ENCODE measurements around the gene CSE1L. TPM values are rescaled to one million over a fixed set of nuclear protein-coding genes. Genes with fewer than 3 reads are reported as not detected.

Gene CSE1L
- total RNA-seq, 4 donors from 2014 or later: 42.8 to 56.6 (median 45.0) TPM

DNA sequence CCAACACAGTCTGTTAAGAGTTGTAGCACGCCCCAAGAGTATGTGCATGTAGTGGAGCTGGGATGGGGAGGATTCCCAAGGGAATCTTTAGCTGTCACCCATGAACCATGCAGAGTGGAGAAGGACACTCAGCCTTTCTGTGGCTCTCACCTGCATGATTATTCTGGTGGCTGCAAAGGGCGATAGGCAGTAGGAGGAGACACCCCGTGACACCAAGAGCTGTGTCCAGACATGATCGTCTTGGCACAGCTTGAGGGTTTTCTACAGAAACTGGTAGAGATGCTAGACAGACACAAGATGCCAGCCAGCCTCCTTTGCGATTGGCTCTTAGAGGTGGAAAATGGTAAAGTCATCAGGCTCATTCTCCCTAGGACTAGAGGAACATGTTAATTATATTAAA is 3.1 kb upstream of the CSE1L start:
- TF ChIP-seq POLR2A (IDR thresholded peaks at IDR 0.05): no peak
- TF ChIP-seq, protein P1, sequence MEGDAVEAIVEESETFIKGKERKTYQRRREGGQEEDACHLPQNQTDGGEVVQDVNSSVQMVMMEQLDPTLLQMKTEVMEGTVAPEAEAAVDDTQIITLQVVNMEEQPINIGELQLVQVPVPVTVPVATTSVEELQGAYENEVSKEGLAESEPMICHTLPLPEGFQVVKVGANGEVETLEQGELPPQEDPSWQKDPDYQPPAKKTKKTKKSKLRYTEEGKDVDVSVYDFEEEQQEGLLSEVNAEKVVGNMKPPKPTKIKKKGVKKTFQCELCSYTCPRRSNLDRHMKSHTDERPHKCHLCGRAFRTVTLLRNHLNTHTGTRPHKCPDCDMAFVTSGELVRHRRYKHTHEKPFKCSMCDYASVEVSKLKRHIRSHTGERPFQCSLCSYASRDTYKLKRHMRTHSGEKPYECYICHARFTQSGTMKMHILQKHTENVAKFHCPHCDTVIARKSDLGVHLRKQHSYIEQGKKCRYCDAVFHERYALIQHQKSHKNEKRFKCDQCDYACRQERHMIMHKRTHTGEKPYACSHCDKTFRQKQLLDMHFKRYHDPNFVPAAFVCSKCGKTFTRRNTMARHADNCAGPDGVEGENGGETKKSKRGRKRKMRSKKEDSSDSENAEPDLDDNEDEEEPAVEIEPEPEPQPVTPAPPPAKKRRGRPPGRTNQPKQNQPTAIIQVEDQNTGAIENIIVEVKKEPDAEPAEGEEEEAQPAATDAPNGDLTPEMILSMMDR (IDR thresholded peaks at IDR 0.05): no peak
- Histone ChIP-seq H3K36me3 (no peaks in the 10 kb centered on the region), H3K4me3 (replicated peaks in 1 of 3) (no peak overlapping the region), H3K9me3 (no peaks in the 10 kb centered on the region), H3K4me1 (peaks cover 8 to 12% of the 10 kb centered on the region in 2 donors), H3K27me3 (no peaks in the 10 kb centered on the region), H3K27ac (peak overlapping the region in 1 of 3 donors; percentile 43)
- intact Hi-C loops (cut with DNase I): no loop called here
- WGBS, 2 donors: 43 to 51% methylated on average over 5 of the region's 5 CpGs
- peak; percentile 48 to 53 for DNase-seq

DNA sequence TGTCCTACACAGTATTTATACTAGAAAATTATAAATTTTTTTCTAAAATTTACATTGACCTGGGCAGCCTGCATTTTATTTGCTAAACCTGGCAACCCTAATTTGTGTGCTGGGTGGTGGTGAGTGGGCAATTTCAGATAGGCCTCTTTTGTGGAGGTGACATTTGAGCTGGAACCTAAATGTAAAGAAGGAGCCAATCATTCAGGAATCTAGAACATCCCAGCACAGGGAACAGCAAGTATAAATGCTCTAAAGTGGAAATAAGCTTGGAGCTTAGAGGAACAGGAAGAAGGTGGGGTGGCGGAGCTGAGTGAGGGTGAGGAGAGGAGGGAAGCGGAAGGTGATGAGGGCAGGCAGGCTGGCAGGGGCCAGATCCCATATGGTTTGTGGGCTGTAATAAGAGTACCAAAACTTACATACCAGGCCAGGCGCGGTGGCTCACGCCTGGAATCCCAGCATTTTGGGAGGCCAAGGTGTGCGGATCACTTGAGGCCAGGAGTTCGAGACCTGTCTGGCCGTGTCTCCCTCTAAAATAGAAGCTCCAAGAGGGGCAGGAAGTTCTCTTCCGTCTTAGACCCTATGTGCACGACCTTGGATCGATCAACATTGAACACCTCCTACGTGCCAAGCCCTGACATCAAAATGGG is 549 bp upstream of the CSE1L start:
- Histone ChIP-seq H3K27me3 (no peaks in the 10 kb centered on the region), H3K36me3 (no peaks in the 10 kb centered on the region), H3K9me3 (no peaks in the 10 kb centered on the region), H3K4me1 (peaks cover 10 to 14% of the 10 kb centered on the region in 2 donors), H3K4me3 (replicated peaks in 1 of 3) (peak overlapping the region in 2 of 3 donors; percentile 89 to 95), H3K27ac (peak overlapping the region; percentile 83 to 96 (median 92))
- no peak for TF ChIP-seq POLR2A (IDR thresholded peaks at IDR 0.05)
- TF ChIP-seq, protein P1 (IDR thresholded peaks at IDR 0.05): no peak
- DNase-seq: peak in 1 of 2 donors; percentile 28
- 23 to 26% methylated on average over 12 of the region's 12 CpGs for WGBS, 2 donors
- intact Hi-C loops (cut with DNase I): no loop called here

DNA sequence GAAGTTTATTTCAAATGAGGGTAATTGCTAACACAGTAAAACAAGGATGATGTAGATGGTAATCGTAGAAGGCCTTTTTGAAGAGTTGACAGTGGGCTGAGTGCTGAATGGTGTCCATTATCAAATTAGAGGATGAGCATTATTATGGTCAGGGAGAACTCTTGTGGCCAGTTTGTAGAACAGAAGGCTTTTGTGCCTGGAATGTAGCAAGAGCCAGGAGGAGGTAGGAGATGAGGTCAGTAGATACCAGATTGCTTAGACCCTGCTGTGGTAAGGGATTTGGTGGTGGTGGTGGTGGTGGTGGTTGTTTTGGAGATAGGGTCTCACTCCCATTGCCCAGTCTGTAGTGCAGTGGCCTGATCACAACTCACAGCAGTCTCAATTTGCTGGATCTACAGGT is 6.2 kb downstream of the CSE1L start:
- Histone ChIP-seq H3K4me1 (peaks cover 9 to 12% of the 10 kb centered on the region in 2 donors), H3K27me3 (no peaks in the 10 kb centered on the region), H3K9me3 (no peaks in the 10 kb centered on the region), H3K4me3 (replicated peaks in 1 of 3) (no peak overlapping the region), H3K27ac (no peak overlapping the region), H3K36me3 (no peaks in the 10 kb centered on the region)
- 88 to 93% methylated on average over 1 of the region's 1 CpG for WGBS, 2 donors
- TF ChIP-seq, protein P1 (IDR thresholded peaks at IDR 0.05): no peak
- no peak for TF ChIP-seq POLR2A (IDR thresholded peaks at IDR 0.05)
- intact Hi-C loops (cut with DNase I): no loop called here
- DNase-seq: no peak

DNA sequence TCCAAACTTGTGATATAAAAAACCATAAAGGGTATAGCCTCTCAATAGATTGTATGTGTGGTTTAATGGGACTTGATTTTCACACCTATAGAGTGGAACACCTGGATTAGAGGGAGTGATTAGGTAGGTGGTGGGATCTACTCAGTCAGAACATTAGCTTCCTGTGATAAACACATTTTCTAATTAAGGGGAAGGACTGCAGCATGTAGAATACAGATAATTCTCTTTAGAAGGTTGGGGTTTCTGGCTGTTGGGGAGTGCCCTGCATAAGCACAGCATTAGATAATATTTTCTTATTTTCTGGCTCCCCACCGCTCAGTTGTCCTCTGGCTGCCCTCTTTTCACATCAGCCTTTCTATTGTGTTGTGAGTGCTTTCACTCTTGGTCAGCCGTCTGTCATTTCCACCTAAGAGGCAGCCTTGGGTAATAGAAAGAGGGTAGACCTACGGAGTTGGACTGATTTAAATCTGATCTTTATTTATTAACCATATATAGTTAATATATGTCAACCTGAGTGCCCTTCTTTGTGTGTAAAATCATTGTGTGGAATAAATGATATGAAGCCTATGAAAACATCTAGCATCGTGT is 8.0 kb downstream of the CSE1L start:
- no peaks in the 10 kb centered on the region for H3K27me3 ChIP-seq
- H3K4me3 ChIP-seq (replicated peaks in 1 of 3): no peak overlapping the region
- H3K9me3 ChIP-seq: no peaks in the 10 kb centered on the region
- 73 to 88% methylated on average over 4 of the region's 4 CpGs for WGBS, 2 donors
- no peak overlapping the region for H3K27ac ChIP-seq
- TF ChIP-seq, protein P1 (IDR thresholded peaks at IDR 0.05): no peak
- TF ChIP-seq POLR2A (IDR thresholded peaks at IDR 0.05): no peak
- DNase-seq: no peak
- peaks cover 0 to 6% of the 10 kb centered on the region in 2 donors for H3K36me3 ChIP-seq
- peaks cover 2 to 4% of the 10 kb centered on the region in 2 donors for H3K4me1 ChIP-seq
- intact Hi-C loops (cut with DNase I): no loop called here

DNA sequence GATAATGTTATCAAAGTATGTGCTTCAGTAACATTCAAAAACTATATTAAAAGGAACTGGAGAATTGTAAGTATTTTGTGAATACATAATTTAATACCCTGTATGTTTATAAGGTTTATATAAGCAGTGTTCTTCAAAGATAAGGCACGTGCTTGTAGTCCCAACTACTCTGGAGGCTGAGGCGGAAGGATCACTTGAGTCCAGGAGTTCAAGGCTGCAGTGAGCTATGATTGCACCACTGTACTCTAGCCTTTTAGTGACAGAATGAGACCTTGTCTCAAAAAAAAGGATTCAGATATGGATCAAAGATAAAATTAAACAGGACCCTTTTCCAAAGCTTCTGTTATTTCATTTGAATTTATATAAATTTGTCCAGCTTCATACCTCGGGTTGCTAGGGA is 17.2 kb downstream of the CSE1L start:
- intact Hi-C loops (cut with DNase I): no loop called here
- Histone ChIP-seq H3K9me3 (no peaks in the 10 kb centered on the region), H3K4me1 (peaks cover 0 to 3% of the 10 kb centered on the region in 2 donors), H3K4me3 (replicated peaks in 1 of 3) (no peak overlapping the region), H3K36me3 (peaks cover 24 to 25% of the 10 kb centered on the region in 2 donors), H3K27ac (no peak overlapping the region), H3K27me3 (no peaks in the 10 kb centered on the region)
- 64 to 66% methylated on average over 3 of the region's 3 CpGs for WGBS, 2 donors
- DNase-seq: no peak
- TF ChIP-seq POLR2A (IDR thresholded peaks at IDR 0.05): no peak
- TF ChIP-seq, protein P1 (IDR thresholded peaks at IDR 0.05): no peak
